HepG2 (cell line): Measurements from ENCODE around the gene XPNPEP1. TPM values are rescaled to one million over a fixed set of nuclear protein-coding genes. Genes with fewer than 3 reads are reported as not detected.

ENCODE experiments used
- ARNT2 ChIP-seq: sonication (generic); formaldehyde crosslinking; IDR thresholded peaks from 2 replicates; pipeline ENCODE4 v1.8.0; 2022; ENCODE audit warnings: mild to moderate bottlenecking, low read depth, missing genetic modification reagents, moderate library complexity
- DPF2 ChIP-seq: sonication (generic); formaldehyde crosslinking; IDR thresholded peaks from 2 replicates; pipeline ENCODE4 v1.4.0; 2020; ENCODE audit warnings: mild to moderate bottlenecking, low read depth, missing genetic modification reagents, borderline replicate concordance
- ELF3 ChIP-seq: IDR thresholded peaks from 2 replicates; pipeline ENCODE4 v1.6.1; 2016; ENCODE audit warnings: missing genetic modification reagents, missing compliant biosample characterization
- FOXK1 ChIP-seq: sonication (generic); formaldehyde crosslinking; IDR thresholded peaks from 2 replicates; pipeline ENCODE4 v1.4.0; 2020; ENCODE audit warnings: low read depth, missing genetic modification reagents, borderline replicate concordance
- HIVEP1 ChIP-seq: sonication (generic); formaldehyde crosslinking; IDR thresholded peaks from 2 replicates; pipeline ENCODE4 v1.4.0; 2020; ENCODE audit warnings: mild to moderate bottlenecking, missing genetic modification reagents
- JUNB ChIP-seq: sonication (generic); formaldehyde crosslinking; IDR thresholded peaks from 2 replicates; pipeline ENCODE4 v1.8.0; 2022; ENCODE audit warnings: missing genetic modification reagents, mild to moderate bottlenecking, borderline replicate concordance
- KDM2A ChIP-seq: sonication (generic); formaldehyde crosslinking; IDR thresholded peaks from 2 replicates; pipeline ENCODE4 v1.4.0; 2020; ENCODE audit warnings: low read depth, missing genetic modification reagents, borderline replicate concordance
- MAFF ChIP-seq: IDR thresholded peaks from 2 replicates; pipeline ENCODE4 v1.6.1; 2011; ENCODE audit warnings: low read depth, low read length, improper control_type of control experiment
- NKX3-1 ChIP-seq: sonication (generic); formaldehyde crosslinking; IDR thresholded peaks from 2 replicates; pipeline ENCODE4 v1.5.0; 2020; ENCODE audit warnings: missing genetic modification reagents
- RARG ChIP-seq: sonication (generic); formaldehyde crosslinking; IDR thresholded peaks from 2 replicates; pipeline ENCODE4 v1.4.0; 2020; ENCODE audit warnings: low read depth, mild to moderate bottlenecking, missing genetic modification reagents
- RCOR2 ChIP-seq: IDR thresholded peaks from 2 replicates; pipeline ENCODE4 v1.6.1; 2016; ENCODE audit warnings: missing biosample characterization, missing genetic modification reagents
- SIN3B ChIP-seq: fragments of 150-350 bp; IDR thresholded peaks from 2 replicates; pipeline ENCODE4 v1.6.1; 2014; ENCODE audit warnings: low read length
- SOX13 ChIP-seq, 3 experiments: fragments of 450-650 bp in 1 of 3; sonication (generic) in 1 of 3; formaldehyde crosslinking in 1 of 3; IDR thresholded peaks in 2 of 3; conservative IDR thresholded peaks in 1 of 3; 2 replicates each; pipeline versions ENCODE4 v1.5.0 to v1.6.1; 2016 to 2020; ENCODE audit warnings: antibody characterized with exemption in 1 of 3, mild to moderate bottlenecking in 1 of 3, missing compliant biosample characterization in 1 of 3, missing genetic modification reagents in 1 of 3, moderate library complexity in 1 of 3
- SP4 ChIP-seq: sonication (generic); formaldehyde crosslinking; IDR thresholded peaks from 2 replicates; pipeline ENCODE4 v1.8.1; 2023; ENCODE audit warnings: mild to moderate bottlenecking, missing genetic modification reagents
- ZHX1 ChIP-seq: sonication (generic); formaldehyde crosslinking; IDR thresholded peaks from 2 replicates; pipeline ENCODE4 v1.8.1; 2022; ENCODE audit warnings: low read depth, mild to moderate bottlenecking, missing genetic modification reagents
- ZNF280B ChIP-seq: sonication (generic); formaldehyde crosslinking; IDR thresholded peaks from 2 replicates; pipeline ENCODE4 v1.5.0; 2020; ENCODE audit warnings: missing genetic modification reagents, mild to moderate bottlenecking, borderline replicate concordance
- ZNF382 ChIP-seq: sonication (generic); formaldehyde crosslinking; IDR thresholded peaks from 2 replicates; pipeline ENCODE4 v1.5.0; 2020; ENCODE audit warnings: missing genetic modification reagents, mild to moderate bottlenecking, borderline replicate concordance
- ZNF451 ChIP-seq: sonication (generic); formaldehyde crosslinking; IDR thresholded peaks from 2 replicates; pipeline ENCODE4 v1.5.0; 2020; ENCODE audit warnings: mild to moderate bottlenecking, missing genetic modification reagents
- ZNF460 ChIP-seq: sonication (generic); formaldehyde crosslinking; IDR thresholded peaks from 2 replicates; pipeline ENCODE4 v1.5.1; 2020; ENCODE audit warnings: missing genetic modification reagents, mild to moderate bottlenecking, borderline replicate concordance
- ZNF567 ChIP-seq: sonication (generic); formaldehyde crosslinking; IDR thresholded peaks from 2 replicates; pipeline ENCODE4 v1.8.1; 2023; ENCODE audit warnings: mild to moderate bottlenecking, missing genetic modification reagents, borderline replicate concordance
- polyA plus RNA-seq, 8 experiments: library from polyadenylated mRNA; depleted of rRNA in 3 of 8; stranded (reverse) in 7 of 8; unstranded in 1 of 8; fragments of >200 nt; fragmentation: Illumina TruSeq in 4 of 8; extraction: Trizol in 4 of 8; gene quantifications; 2 replicates each; pipeline versions ENCODE4 v1.2.1 to v1.2.3, GENCODE V29; 2011 to 2016; ENCODE audit warnings: low read depth in 4 of 8, missing spikeins in 1 of 8, mixed read lengths in 1 of 8; ENCODE audit not compliant: insufficient read depth in 1 of 8
- total RNA-seq, 5 experiments: library from RNA; depleted of rRNA; stranded (reverse); fragments of >200 nt; fragmentation: Illumina TruSeq; extraction: Trizol; gene quantifications; 2 replicates each; pipeline ENCODE4 v1.2.3, GENCODE V29; 2016; ENCODE audit warnings: low read depth in 1 of 5
- TF ChIP-seq, protein P1 (sequence below): sonication (generic); formaldehyde crosslinking; IDR thresholded peaks from 2 replicates; pipeline ENCODE4 v1.5.0; 2020; ENCODE audit warnings: mild to moderate bottlenecking, missing genetic modification reagents
- TF ChIP-seq, protein P2 (sequence below): IDR thresholded peaks from 2 replicates; pipeline ENCODE4 v1.6.1; 2018; ENCODE audit warnings: missing genetic modification reagents, mild to moderate bottlenecking, missing compliant biosample characterization

XPNPEP1 gene
- total and polyA plus RNA-seq, 2 of the 13 experiments (the other 11 are each of a cell fraction or from before 2014, with no cell fraction given): 30.3 to 55.5 TPM

DNA sequence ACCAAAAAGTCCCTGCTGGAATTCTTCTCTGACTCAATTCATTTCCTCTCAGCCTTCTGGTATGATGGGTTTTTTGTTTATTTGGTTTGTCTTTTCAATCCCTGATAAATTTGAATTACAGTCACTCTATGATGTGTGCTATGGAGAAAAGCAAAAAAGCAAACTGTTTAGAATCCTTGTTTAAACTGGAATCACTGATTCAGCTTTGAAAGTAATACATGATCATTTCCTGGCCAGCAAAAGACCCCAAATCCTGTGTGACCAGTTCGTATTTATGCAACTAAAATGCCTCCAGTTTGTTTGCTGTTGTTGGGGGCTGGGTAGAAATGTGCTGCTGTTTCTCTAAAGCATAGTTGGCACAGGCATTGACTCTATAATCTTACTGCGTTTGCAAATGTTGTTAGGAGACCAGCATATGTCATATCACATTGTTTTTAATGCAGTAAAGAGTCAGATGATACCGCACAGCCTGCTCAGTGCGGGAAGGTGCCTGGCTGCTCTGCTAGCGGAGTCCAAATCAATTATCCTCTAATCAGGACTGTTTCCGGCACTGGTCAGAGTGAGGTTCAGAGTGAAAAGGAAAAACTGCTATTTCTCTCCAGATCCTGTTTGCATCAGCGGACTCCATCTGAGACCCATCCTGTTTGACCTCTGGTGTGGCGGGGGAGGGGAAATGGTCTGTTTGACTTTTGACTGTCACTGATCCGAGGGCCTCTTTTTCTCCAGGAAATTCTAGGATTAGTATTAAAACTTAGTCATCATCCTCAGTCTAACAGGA is 43.8 kb upstream of the XPNPEP1 start (continued):
- TF ChIP-seq RCOR2 (CRISPR knock-in tag) (no peak), ZNF451 (CRISPR knock-in tag) (0 out of 2 replicates have a peak, but pooled peaks have one; percentile 37), ELF3 (CRISPR knock-in tag) (peak; percentile 76), ZNF460 (CRISPR knock-in tag) (no peak), SOX13 (IDR thresholded peaks at IDR 0.05) (no peak), SOX13 (CRISPR knock-in tag; conservative IDR thresholded peaks at IDR 0.05 in 1 of 2, IDR thresholded peaks at IDR 0.05 in 1 of 2) (peak in 1 of 2 experiments; percentile 44; a peak in 1 of 4 replicates), SIN3B (no peak), NKX3-1 (CRISPR knock-in tag) (no peak), HIVEP1 (CRISPR knock-in tag) (no peak), ARNT2 (CRISPR knock-in tag) (no peak), SP4 (CRISPR knock-in tag) (no peak), ZHX1 (CRISPR knock-in tag) (no peak), MAFF (no peak), JUNB (CRISPR knock-in tag) (no peak), ZNF280B (no peak), KDM2A (peak; percentile 36), RARG (CRISPR knock-in tag) (no peak), FOXK1 (no peak), DPF2 (peak; percentile 25; the same call in 1 of the 2 replicates), ZNF567 (CRISPR knock-in tag) (no peak), ZNF382 (no peak)
- TF ChIP-seq, protein P1, sequence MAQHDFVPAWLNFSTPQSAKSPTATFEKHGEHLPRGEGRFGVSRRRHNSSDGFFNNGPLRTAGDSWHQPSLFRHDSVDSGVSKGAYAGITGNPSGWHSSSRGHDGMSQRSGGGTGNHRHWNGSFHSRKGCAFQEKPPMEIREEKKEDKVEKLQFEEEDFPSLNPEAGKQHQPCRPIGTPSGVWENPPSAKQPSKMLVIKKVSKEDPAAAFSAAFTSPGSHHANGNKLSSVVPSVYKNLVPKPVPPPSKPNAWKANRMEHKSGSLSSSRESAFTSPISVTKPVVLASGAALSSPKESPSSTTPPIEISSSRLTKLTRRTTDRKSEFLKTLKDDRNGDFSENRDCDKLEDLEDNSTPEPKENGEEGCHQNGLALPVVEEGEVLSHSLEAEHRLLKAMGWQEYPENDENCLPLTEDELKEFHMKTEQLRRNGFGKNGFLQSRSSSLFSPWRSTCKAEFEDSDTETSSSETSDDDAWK: no peak
- TF ChIP-seq, protein P2, sequence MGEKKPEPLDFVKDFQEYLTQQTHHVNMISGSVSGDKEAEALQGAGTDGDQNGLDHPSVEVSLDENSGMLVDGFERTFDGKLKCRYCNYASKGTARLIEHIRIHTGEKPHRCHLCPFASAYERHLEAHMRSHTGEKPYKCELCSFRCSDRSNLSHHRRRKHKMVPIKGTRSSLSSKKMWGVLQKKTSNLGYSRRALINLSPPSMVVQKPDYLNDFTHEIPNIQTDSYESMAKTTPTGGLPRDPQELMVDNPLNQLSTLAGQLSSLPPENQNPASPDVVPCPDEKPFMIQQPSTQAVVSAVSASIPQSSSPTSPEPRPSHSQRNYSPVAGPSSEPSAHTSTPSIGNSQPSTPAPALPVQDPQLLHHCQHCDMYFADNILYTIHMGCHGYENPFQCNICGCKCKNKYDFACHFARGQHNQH (CRISPR knock-in tag): peak; percentile 40; the same call in 1 of the 2 replicates
